Vagina (tissue), 2 donors: ENCODE measurements around the gene TARBP2. TPM values are rescaled to one million over a fixed set of nuclear protein-coding genes. Genes with fewer than 3 reads are reported as not detected.
"Not testable (repeated sequence)": the region's sequence is repeated elsewhere in the genome, so short reads cannot be mapped to it uniquely, and the experiment has no call there.

Experiments used
- DNase-seq, 2 donors: peaks; one replicate each; pipeline ENCODE4 v3.0.0-alpha.2; 2017; ENCODE audit errors: extremely low spot score in 2 of 2
- H3K27ac ChIP-seq: fragments of 200-600 bp; sonication (generic); one replicate; pipeline ENCODE4 v1.5.1; 2019
- H3K27me3 ChIP-seq: fragments of 200-600 bp; sonication (generic); one replicate; pipeline ENCODE4 v1.5.1; 2019
- H3K36me3 ChIP-seq, 2 donors: fragments of 200-600 bp; sonication (generic); one replicate each; pipeline ENCODE4 v1.5.1; 2017 to 2019
- H3K4me1 ChIP-seq: fragments of 200-600 bp; sonication (generic); one replicate; pipeline ENCODE4 v1.5.1; 2019
- H3K4me3 ChIP-seq, 2 donors: fragments of 200-600 bp; sonication (generic); 1 replicate in 1 of 2; 2 replicates in 1 of 2; pipeline ENCODE4 v1.5.1; 2016 to 2019
- H3K9me3 ChIP-seq: fragments of 200-600 bp; sonication (generic); one replicate; pipeline ENCODE4 v1.5.1; 2019
- POLR2A ChIP-seq, 2 donors: fragments of 450-650 bp; IDR thresholded peaks; one replicate each; pipeline ENCODE4 v1.6.1; 2017; ENCODE audit warnings: antibody characterized with exemption in 2 of 2, mild to moderate bottlenecking in 2 of 2, moderate library complexity in 2 of 2
- POLR2AphosphoS5 ChIP-seq, 2 donors: sonication (generic); formaldehyde crosslinking; IDR thresholded peaks; one replicate each; pipeline ENCODE4 v1.9.0; 2017; ENCODE audit warnings: antibody characterized with exemption in 2 of 2, mild to moderate bottlenecking in 2 of 2, low read depth in 1 of 2; ENCODE audit not compliant: insufficient read depth in 1 of 2
- intact Hi-C: fragments of 100-400 bp; cut with DNase I; formaldehyde crosslinking; loops from one replicate; pipeline ENCODE4 v1.15.1; 2023
- total RNA-seq: library from RNA; depleted of rRNA; stranded (reverse); fragments of >200 nt; gene quantifications from one replicate; pipeline ENCODE4 v1.2.3, GENCODE V29; 2016
- TF ChIP-seq, protein P1 (sequence below), 3 experiments: fragments of 450-650 bp in 2 of 3; fragments of 200-600 bp in 1 of 3; sonication (generic) in 1 of 3; IDR thresholded peaks; one replicate each; pipeline ENCODE4 v1.5.1; 2017 to 2019; ENCODE audit warnings: antibody characterized with exemption in 3 of 3, mild to moderate bottlenecking in 2 of 3, moderate library complexity in 2 of 3

TARBP2 gene
- total RNA-seq, 1 donor from 2014 or later, result 17.7 TPM

DNA sequence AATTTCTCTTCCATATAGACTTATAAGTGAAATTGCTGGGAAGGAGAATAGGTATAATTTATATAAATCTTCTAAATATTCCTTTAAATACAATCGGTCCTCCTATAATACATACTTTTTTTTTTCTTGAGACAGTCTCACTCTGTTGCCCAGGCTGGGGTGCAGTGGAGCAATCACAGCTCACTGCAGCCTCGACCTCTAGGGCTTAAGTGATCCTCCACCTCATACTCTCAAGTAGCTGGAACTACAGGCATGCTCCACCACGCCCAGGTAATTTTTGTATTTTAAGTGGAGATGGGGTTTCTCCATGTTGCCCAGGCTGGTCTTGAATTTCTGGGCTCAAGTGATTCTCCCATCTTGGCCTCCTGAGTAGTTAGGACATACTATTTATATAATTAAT lies 35.9 kb downstream of the TARBP2 start:
- no peaks in the 10 kb centered on the region for H3K9me3 ChIP-seq
- peaks cover 0 to 66% of the 10 kb centered on the region in 2 donors for H3K36me3 ChIP-seq
- no peaks in the 10 kb centered on the region for H3K27me3 ChIP-seq
- H3K4me3 ChIP-seq, result no peak overlapping the region
- TF ChIP-seq, protein P1, sequence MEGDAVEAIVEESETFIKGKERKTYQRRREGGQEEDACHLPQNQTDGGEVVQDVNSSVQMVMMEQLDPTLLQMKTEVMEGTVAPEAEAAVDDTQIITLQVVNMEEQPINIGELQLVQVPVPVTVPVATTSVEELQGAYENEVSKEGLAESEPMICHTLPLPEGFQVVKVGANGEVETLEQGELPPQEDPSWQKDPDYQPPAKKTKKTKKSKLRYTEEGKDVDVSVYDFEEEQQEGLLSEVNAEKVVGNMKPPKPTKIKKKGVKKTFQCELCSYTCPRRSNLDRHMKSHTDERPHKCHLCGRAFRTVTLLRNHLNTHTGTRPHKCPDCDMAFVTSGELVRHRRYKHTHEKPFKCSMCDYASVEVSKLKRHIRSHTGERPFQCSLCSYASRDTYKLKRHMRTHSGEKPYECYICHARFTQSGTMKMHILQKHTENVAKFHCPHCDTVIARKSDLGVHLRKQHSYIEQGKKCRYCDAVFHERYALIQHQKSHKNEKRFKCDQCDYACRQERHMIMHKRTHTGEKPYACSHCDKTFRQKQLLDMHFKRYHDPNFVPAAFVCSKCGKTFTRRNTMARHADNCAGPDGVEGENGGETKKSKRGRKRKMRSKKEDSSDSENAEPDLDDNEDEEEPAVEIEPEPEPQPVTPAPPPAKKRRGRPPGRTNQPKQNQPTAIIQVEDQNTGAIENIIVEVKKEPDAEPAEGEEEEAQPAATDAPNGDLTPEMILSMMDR (IDR thresholded peaks at IDR 0.05), result no peak
- TF ChIP-seq POLR2AphosphoS5 (IDR thresholded peaks at IDR 0.05; ENCODE audit: insufficient read depth in 1 of 2, low read depth in 1 of 2), result no peak
- TF ChIP-seq POLR2A (IDR thresholded peaks at IDR 0.05), result no peak
- no peak for DNase-seq
- intact Hi-C loops, result no loop called here
- no peaks in the 10 kb centered on the region for H3K4me1 ChIP-seq
- no peak overlapping the region for H3K27ac ChIP-seq

DNA sequence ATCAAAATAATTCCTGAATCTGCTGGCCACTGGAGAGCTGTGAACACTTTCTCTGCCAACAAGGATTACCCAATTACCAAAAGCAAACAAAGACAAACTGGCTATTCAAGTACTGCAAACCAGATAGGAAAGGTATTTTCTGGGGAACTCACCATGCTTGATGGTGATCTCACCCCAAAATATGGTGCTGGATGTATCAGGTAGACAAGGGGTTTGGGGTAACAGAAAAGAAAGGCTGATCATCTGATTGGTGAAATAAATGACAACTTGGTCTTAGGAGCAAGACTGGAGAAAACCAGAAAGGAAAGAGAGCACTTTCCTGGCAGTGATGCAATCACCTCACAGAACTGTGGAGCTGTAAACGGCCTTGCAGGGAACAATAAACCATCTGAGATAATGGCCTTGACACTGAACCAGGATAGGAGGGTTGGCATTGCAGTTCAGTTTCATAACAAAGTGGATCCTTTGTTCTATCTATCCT lies 37.2 kb downstream of the TARBP2 start:
- Histone ChIP-seq H3K36me3 (peaks cover 0 to 63% of the 10 kb centered on the region in 2 donors), H3K27ac (no peak overlapping the region), H3K27me3 (no peaks in the 10 kb centered on the region), H3K4me1 (no peaks in the 10 kb centered on the region), H3K9me3 (no peaks in the 10 kb centered on the region), H3K4me3 (no peak overlapping the region)
- DNase-seq, result no peak
- TF ChIP-seq, protein P1 (IDR thresholded peaks at IDR 0.05), result no peak
- peak in 1 of 2 donors; percentile 63 for TF ChIP-seq POLR2AphosphoS5 (IDR thresholded peaks at IDR 0.05; ENCODE audit: insufficient read depth in 1 of 2, low read depth in 1 of 2)
- TF ChIP-seq POLR2A (IDR thresholded peaks at IDR 0.05), result no peak
- intact Hi-C loops, result no loop called here

DNA sequence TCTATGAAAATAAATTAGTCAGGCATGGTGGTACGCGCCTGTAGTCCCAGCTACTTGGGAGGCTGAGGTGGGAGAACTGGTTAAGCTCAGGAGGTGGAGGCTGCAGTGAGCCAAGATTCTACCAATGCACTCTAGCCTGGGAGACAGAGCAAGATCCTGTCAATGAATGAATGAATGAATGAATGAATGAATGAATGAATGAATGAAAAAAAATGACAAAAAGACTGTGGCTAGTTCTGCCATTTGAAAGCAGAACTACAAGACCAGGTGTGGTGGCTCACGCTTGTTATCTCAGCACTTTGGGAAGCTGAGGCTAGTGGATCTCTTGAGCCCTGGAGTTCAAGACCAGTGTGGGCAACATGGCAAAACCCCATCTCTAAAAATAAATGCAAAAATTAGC lies 38.4 kb downstream of the TARBP2 start:
- no peaks in the 10 kb centered on the region for H3K4me1 ChIP-seq
- H3K27ac ChIP-seq, result no peak overlapping the region
- peaks cover 0 to 50% of the 10 kb centered on the region in 2 donors for H3K36me3 ChIP-seq
- H3K27me3 ChIP-seq, result no peaks in the 10 kb centered on the region
- DNase-seq, result no peak
- no peak for TF ChIP-seq POLR2AphosphoS5 (IDR thresholded peaks at IDR 0.05; ENCODE audit: insufficient read depth in 1 of 2, low read depth in 1 of 2)
- H3K4me3 ChIP-seq, result no peak overlapping the region
- intact Hi-C loops, result no loop called here
- no peaks in the 10 kb centered on the region for H3K9me3 ChIP-seq

DNA sequence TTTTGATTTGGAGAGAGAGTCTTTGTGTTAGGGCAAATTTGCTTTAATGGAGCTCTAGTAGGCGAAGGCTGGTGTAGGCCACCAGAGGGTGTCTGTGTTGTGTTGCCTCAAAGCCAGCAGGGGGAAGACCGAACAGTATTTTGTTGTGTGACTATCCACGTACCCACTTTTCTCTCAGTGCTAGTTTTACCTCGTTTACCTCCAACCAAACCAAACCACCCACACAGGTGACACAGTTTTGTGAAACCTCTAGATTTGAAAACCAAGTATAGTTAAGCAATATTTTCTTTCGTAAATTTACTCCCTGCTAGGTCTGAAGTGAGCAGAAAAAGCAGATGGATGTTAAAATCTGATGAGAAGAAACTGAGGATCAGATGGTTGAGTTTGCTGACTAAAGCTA lies 42.5 kb downstream of the TARBP2 start:
- H3K27ac ChIP-seq, result peak overlapping the region; percentile 42
- intact Hi-C loops, result loop anchor here (2.0 kb wide), 1 partner anchor 133 kb away; the partner anchor contains the start of gene ATP5MC2
- no peaks in the 10 kb centered on the region for H3K4me1 ChIP-seq
- H3K4me3 ChIP-seq, result no peak overlapping the region
- no peak for DNase-seq
- H3K9me3 ChIP-seq, result no peaks in the 10 kb centered on the region
- TF ChIP-seq POLR2AphosphoS5 (IDR thresholded peaks at IDR 0.05; ENCODE audit: insufficient read depth in 1 of 2, low read depth in 1 of 2) (peak in 1 of 2 donors; percentile 37), POLR2A (IDR thresholded peaks at IDR 0.05) (no peak)
- TF ChIP-seq, protein P1 (IDR thresholded peaks at IDR 0.05), result peak; percentile 62 to 84 (median 72)
- no peaks in the 10 kb centered on the region for H3K27me3 ChIP-seq
- peaks cover 0 to 33% of the 10 kb centered on the region in 2 donors for H3K36me3 ChIP-seq

DNA sequence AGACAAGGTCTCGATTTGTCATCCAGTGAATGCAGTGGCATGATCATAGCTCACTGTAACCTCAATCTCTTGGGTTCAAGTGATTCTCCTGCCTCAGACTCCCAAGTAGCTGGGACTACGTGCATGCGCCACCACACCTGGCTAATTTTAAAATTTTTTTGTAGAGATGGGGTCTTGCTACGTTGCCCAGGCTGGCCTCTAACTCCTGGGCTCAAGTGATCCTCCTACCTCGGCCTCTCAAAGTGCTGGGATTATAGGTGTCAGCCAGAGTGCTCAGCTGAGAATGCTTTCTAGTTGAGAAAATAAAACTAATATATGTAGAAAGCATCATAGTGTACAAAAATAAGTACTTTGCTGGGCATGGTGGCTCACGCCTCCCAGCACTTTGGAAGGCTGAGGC lies 47.3 kb downstream of the TARBP2 start:
- H3K4me3 ChIP-seq, H3K27me3 ChIP-seq, H3K4me1 ChIP-seq, intact Hi-C loops, H3K9me3 ChIP-seq, H3K27ac ChIP-seq, DNase-seq: not testable (repeated sequence)
- H3K36me3 ChIP-seq, result peaks cover 0 to 38% of the 10 kb centered on the region in 2 donors

DNA sequence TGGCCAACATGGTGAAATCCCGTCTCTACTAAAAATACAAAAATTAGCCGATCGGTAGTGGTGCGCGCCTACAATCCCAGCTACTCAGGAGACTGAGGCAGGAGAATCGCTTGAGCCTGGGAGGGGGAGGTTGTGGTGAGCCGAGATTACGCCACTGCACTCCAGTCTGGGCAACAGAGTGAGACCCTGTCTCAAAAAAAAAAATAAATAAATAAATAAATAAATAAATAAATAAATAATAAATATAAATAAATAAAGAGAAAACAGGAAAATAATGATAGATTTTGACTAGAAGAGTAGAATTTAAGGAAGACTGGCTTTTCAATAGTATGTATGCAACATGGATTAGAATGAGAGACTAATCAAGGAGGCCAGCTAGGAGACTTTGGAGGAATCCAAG lies 49.0 kb downstream of the TARBP2 start:
- H3K27me3 ChIP-seq, H3K4me1 ChIP-seq, H3K9me3 ChIP-seq, H3K27ac ChIP-seq, DNase-seq, intact Hi-C loops, H3K4me3 ChIP-seq: not testable (repeated sequence)
- H3K36me3 ChIP-seq, result peaks cover 0 to 38% of the 10 kb centered on the region in 2 donors
